Progenitor cell of endocrine pancreas (in vitro differentiated cells): ENCODE results near the gene CXorf49B. TPM values are rescaled to one million over a fixed set of nuclear protein-coding genes. Genes with fewer than 3 reads are reported as not detected.

ENCODE experiments used
- DNase-seq: peaks from one replicate; pipeline ENCODE4 v3.0.0; 2021; ENCODE audit warnings: low spot score; ENCODE audit not compliant: unreplicated experiment
- H3K27ac Mint-ChIP-seq: 2 replicates; pipeline ENCODE4 v1.8.0; 2021; ENCODE audit warnings: mild to moderate bottlenecking, moderate library complexity, mixed read lengths
- H3K27me3 Mint-ChIP-seq: 2 replicates; pipeline ENCODE4 v1.8.0; 2021; ENCODE audit warnings: mixed read lengths
- H3K36me3 Mint-ChIP-seq: 2 replicates; pipeline ENCODE4 v1.8.0; 2022; ENCODE audit warnings: mixed read lengths; ENCODE audit not compliant: insufficient read depth
- H3K4me1 Mint-ChIP-seq: 2 replicates; pipeline ENCODE4 v1.8.0; 2021; ENCODE audit warnings: low read depth, mixed read lengths
- H3K4me3 Mint-ChIP-seq: 2 replicates; pipeline ENCODE4 v1.8.0; 2021; ENCODE audit warnings: low read depth, mild to moderate bottlenecking, moderate library complexity, mixed read lengths
- H3K9me3 Mint-ChIP-seq: 2 replicates; pipeline ENCODE4 v1.8.0; 2021; ENCODE audit warnings: low read depth, mixed read lengths
- CTCF ChIP-seq: fragments of 200-600 bp; sonication (generic); IDR thresholded peaks from one replicate; pipeline ENCODE4 v1.5.0; 2021; ENCODE audit warnings: antibody characterized with exemption, mild to moderate bottlenecking; ENCODE audit not compliant: unreplicated experiment
- total RNA-seq: library from RNA; stranded (reverse); gene quantifications from 2 replicates; pipeline ENCODE4 v1.2.1, GENCODE V29; 2021

CXorf49B gene
- total RNA-seq, 1 donor from 2014 or later: not detected

- TF ChIP-seq CTCF: no peak
- H3K27me3 Mint-ChIP-seq: no peaks in the 10 kb centered on the region
- no peak for DNase-seq
- H3K36me3 Mint-ChIP-seq: no peaks in the 10 kb centered on the region
- no peaks in the 10 kb centered on the region for H3K4me1 Mint-ChIP-seq
- peaks cover 25% of the 10 kb centered on the region for H3K9me3 Mint-ChIP-seq
- no peak overlapping the region for H3K4me3 Mint-ChIP-seq
- no peak overlapping the region for H3K27ac Mint-ChIP-seq
These were observed 52.7 kb downstream of the CXorf49B start for GRCh38 chrX:71815906-71816156.

Other genes with a start within 250 kb of the CXorf49B start
- gene OGT, start 230.2 kb upstream of the CXorf49B start, total RNA-seq: 143 and 146 TPM in 2 replicates
- gene GCNA, start 184.9 kb upstream of the CXorf49B start, total RNA-seq: 2.7 and 3.9 TPM in 2 replicates
- gene CXCR3, start 144.8 kb upstream of the CXorf49B start, total RNA-seq: not detected in 2 replicates
- not detected in 2 replicates for gene CXorf49, start 45.1 kb upstream of the CXorf49B start, total RNA-seq
- 3.4 and 4.8 TPM in 2 replicates for gene NHSL2, start 147.5 kb downstream of the CXorf49B start, total RNA-seq